AG04450 (cell line): ENCODE data around the gene TMEM132A. TPM values are rescaled to one million over a fixed set of nuclear protein-coding genes. Genes with fewer than 3 reads are reported as not detected.

Source experiments
- CTCF ChIA-PET: fragments of 300-600, 350-600 bp; formaldehyde crosslinking; extraction: SDS; loops from one replicate; lab custom pipeline; 2022; ENCODE audit warnings: antibody characterized with exemption, inconsistent platforms; lab: Charles Lee
- POLR2A ChIA-PET: fragments of 350-600 bp; formaldehyde crosslinking; extraction: SDS; loops from one replicate; lab custom pipeline; 2021; ENCODE audit warnings: antibody characterized with exemption, inconsistent platforms; lab: Yijun Ruan, JAX
- DNase-seq: peaks from one replicate; pipeline ENCODE4 v3.0.0-alpha.2; 2011; ENCODE audit warnings: low read depth, low spot score
- H3K27ac ChIP-seq: one replicate; pipeline ENCODE4 v1.5.1; 2012; ENCODE audit warnings: low read depth, low read length, control low read depth
- H3K27me3 ChIP-seq: one replicate; pipeline ENCODE4 v1.6.0; 2012; ENCODE audit warnings: low read length; ENCODE audit not compliant: control insufficient read depth, insufficient read depth
- H3K4me3 ChIP-seq: 2 replicates; pipeline ENCODE4 v1.5.1; 2011; ENCODE audit warnings: mild to moderate bottlenecking, low read depth, low read length, control low read depth
- H3K9me3 ChIP-seq: 2 replicates; pipeline ENCODE4 v1.5.1; 2012; ENCODE audit warnings: low read length; ENCODE audit not compliant: control insufficient read depth, insufficient read depth
- CTCF ChIP-seq: IDR thresholded peaks from 2 replicates; pipeline ENCODE4 v1.5.1; 2011; ENCODE audit warnings: low read depth, low read length, control low read depth, inconsistent platforms
- polyA plus RNA-seq: library from polyadenylated mRNA; depleted of rRNA; stranded (reverse); fragments of >200 nt; gene quantifications from 2 replicates; pipeline ENCODE4 v1.2.3, GENCODE V29; 2011

Gene TMEM132A
- polyA plus RNA-seq, 1 experiment: 25.9 TPM

- no peaks in the 10 kb centered on the region; the same call in 1 of the 2 replicates for H3K9me3 ChIP-seq
- H3K4me3 ChIP-seq: no peak overlapping the region
- CTCF ChIA-PET: no interaction called here
- TF ChIP-seq CTCF: no peak
- POLR2A ChIA-PET: no interaction called here
- H3K27me3 ChIP-seq: peaks cover 5% of the 10 kb centered on the region
- H3K27ac ChIP-seq: no peak overlapping the region
- DNase-seq: no peak
These were observed 14.0 kb upstream of the TMEM132A start for GRCh38 chr11:60910281-60910687.

- ChIA-PET POLR2A (no interaction called here), CTCF (interaction anchor here (0.7 kb wide), 1 partner anchor 12 kb away, joined by 5 read pairs; no protein-coding TSS in a partner anchor)
- H3K27me3 ChIP-seq: peaks cover 5% of the 10 kb centered on the region
These were observed 13.4 kb upstream of the TMEM132A start for GRCh38 chr11:60910711-60911380.

GRCh38 chr11:60912223-60912850, 11.9 kb upstream of the TMEM132A start:
- no peak for DNase-seq
- H3K27ac ChIP-seq: no peak overlapping the region
- no peak for TF ChIP-seq CTCF
- CTCF ChIA-PET: interaction anchor here (0.7 to 4.7 kb wide), 4 partner anchors 13 to 81 kb away, joined by 4 to 35 read pairs (median 11); no protein-coding TSS in a partner anchor
- POLR2A ChIA-PET: no interaction called here
- no peaks in the 10 kb centered on the region; the same call in 1 of the 2 replicates for H3K9me3 ChIP-seq
- peaks cover 5% of the 10 kb centered on the region for H3K27me3 ChIP-seq
- no peak overlapping the region for H3K4me3 ChIP-seq

More at GRCh38 chr11:60910711-60911380, 13.4 kb upstream of the TMEM132A start:
- Histone ChIP-seq H3K9me3 (no peaks in the 10 kb centered on the region; the same call in 1 of the 2 replicates), H3K4me3 (no peak overlapping the region), H3K27ac (no peak overlapping the region)
- TF ChIP-seq CTCF: no peak
- no peak for DNase-seq

GRCh38 chr11:60912851-60913528, 11.3 kb upstream of the TMEM132A start:
- H3K27ac ChIP-seq: no peak overlapping the region
- ChIA-PET POLR2A (interaction anchor here (0.7 to 1.6 kb wide), 2 partner anchors 8 to 449 kb away, joined by 3 to 6 read pairs; partner anchors contain the start of genes CYB561A3 and TMEM138), CTCF (interaction anchor here (0.9 to 4.7 kb wide), 7 partner anchors 11 to 274 kb away, joined by 3 to 35 read pairs (median 6); partner anchors contain the start of gene TMEM132A)
- peaks cover 5% of the 10 kb centered on the region for H3K27me3 ChIP-seq
- DNase-seq: no peak
- no peak for TF ChIP-seq CTCF
- H3K9me3 ChIP-seq: no peaks in the 10 kb centered on the region; the same call in 1 of the 2 replicates
- H3K4me3 ChIP-seq: no peak overlapping the region
